GM18508 (cell line): Measurements from ENCODE around the gene RMND1.
A peak's percentile ranks its signal among the peaks of the same experiment; 100 is the strongest.
"Not testable (repeated sequence)": the region's sequence is repeated elsewhere in the genome, so short reads cannot be mapped to it uniquely, and the experiment has no call there.

Experiments
- ATAC-seq: cut with Tn5 transposase; IDR thresholded peaks from one replicate; pipeline ENCODE4 v1.9.1; 2021; ENCODE audit warnings: moderate number of reproducible peaks; ENCODE audit not compliant: insufficient read depth, unreplicated experiment

RMND1 gene

GRCh38 chr6:151451950-151452749, at the start of gene RMND1:
Gene RMND1, minus strand, starts transcription at chr6:151452126. Its CDS starts 6,315 bp downstream, at chr6:151445811.
- peak; percentile 92 for ATAC-seq

GRCh38 chr6:151499551-151499950, 47.6 kb upstream of the RMND1 start:
- no peak for ATAC-seq

GRCh38 chr6:151498327-151498726, 46.4 kb upstream of the RMND1 start:
- ATAC-seq, result peak; percentile 79

- no peak for ATAC-seq
These were observed 46.0 kb upstream of the RMND1 start for GRCh38 chr6:151497905-151498304.

GRCh38 chr6:151495380-151495779, 43.5 kb upstream of the RMND1 start:
- no peak for ATAC-seq

GRCh38 chr6:151494936-151495320, 43.0 kb upstream of the RMND1 start:
- ATAC-seq, result no peak

- no peak for ATAC-seq
These were observed 42.5 kb upstream of the RMND1 start for GRCh38 chr6:151494235-151494935.

- no peak for ATAC-seq
These were observed 41.9 kb upstream of the RMND1 start, which contains the start of gene CCDC170 for GRCh38 chr6:151493804-151494234. Gene CCDC170, plus strand, starts transcription at chr6:151494017. Its CDS starts 112 bp downstream, at chr6:151494129.

- no peak for ATAC-seq
These were observed 41.4 kb upstream of the RMND1 start for GRCh38 chr6:151493161-151493803.

- ATAC-seq, result no peak
These were observed 39.1 kb upstream of the RMND1 start for GRCh38 chr6:151490996-151491395.

GRCh38 chr6:151488226-151488625, 36.3 kb upstream of the RMND1 start:
- ATAC-seq, result no peak

GRCh38 chr6:151483994-151484393, 32.1 kb upstream of the RMND1 start:
- ATAC-seq, result no peak

- ATAC-seq, result no peak
These were observed 30.4 kb upstream of the RMND1 start for GRCh38 chr6:151482290-151482689.

- no peak for ATAC-seq
These were observed 29.9 kb upstream of the RMND1 start for GRCh38 chr6:151481786-151482185.

- no peak for ATAC-seq
These were observed 26.7 kb upstream of the RMND1 start for GRCh38 chr6:151478670-151479069.

- ATAC-seq, result no peak
These were observed 25.8 kb upstream of the RMND1 start for GRCh38 chr6:151477726-151478125.

- ATAC-seq, result no peak
These were observed 24.0 kb upstream of the RMND1 start for GRCh38 chr6:151475653-151476523.

- no peak for ATAC-seq
These were observed 12.8 kb upstream of the RMND1 start for GRCh38 chr6:151464702-151465101.

- ATAC-seq, result no peak
These were observed 9.7 kb upstream of the RMND1 start for GRCh38 chr6:151461673-151462072.

- ATAC-seq, result not testable (repeated sequence)
These were observed 3.9 kb upstream of the RMND1 start for GRCh38 chr6:151455751-151456398.
